ENCODE results near the gene DPM1.

DPM1 gene

DNA sequence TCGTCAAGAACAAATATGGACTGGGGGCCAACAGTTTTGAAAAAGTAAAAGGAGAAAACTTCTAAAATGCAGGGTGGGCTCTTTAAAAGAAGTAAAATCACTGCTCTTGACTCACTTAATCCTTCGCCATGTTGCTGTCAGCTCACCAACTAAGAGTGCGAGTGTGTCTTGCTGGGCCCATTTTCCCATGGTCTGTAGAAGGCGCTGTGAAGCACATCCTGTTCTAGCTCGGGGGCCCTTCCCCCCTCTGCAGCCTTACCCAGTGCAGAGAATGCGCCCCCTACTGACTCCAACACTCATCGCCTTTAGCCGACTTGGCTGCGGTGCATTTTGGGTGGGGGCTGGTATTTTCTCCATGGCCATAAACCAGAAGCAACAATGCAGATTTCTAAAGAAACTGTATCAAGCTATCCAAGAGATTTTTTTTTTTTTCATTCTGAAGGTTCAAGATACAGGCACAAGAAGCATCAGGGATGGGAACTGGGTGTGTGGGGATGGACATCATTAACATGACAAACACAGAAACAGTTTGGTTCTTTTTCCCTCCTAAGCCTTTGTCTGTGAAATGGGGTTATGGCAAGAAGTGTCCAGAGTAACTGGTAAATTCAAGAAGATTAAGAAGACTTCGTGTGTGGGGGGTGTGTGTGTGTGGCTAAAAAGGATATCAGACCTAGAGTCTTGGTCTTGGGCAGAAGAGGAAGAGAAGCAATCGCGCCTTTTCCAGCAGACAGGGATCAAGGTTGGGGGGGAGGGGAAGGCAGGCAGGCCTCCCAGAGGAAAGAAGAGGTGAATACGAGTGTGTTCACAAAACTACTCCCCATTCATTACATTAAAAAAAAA is 28.8 kb downstream of the DPM1 start:
- peak; percentile 56 to 89 for DNase-seq

DNA sequence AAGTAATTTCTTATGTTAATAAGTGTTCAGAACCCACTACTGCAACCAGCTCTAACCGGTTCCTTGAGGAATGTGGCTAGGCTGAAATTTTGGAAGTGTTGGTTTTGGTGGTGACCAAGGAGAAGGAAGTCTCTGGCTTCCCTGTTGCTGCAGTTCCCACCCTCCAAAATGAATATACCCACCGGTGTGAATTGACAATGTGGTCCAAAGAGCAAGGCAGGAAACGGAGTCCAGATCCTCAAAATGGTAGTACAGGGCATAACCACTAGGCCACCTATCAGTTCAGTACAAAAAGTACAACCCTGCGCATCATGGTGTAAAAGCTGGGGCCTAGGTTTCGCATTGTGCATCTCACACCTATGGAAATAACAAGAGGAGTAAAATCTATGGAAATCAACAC is 29.9 kb downstream of the DPM1 start:
- DNase-seq: no peak

DNA sequence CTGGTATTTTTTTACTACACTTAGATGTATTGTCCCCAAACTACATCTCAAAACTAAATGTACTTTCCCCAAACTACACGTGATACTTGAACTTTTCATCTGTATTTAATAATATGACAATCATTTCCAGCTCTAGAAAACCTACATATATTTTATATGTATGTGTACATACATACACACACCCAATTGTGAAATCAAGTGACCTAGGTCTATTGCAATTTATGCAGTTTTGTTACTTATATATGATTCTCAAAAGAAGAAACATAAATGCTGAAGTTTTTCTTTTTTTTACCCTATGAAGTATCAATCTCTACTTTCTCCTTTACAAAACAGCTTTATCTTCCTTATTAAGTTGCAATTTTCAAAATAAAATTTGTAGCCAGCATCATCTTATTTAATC is 31.8 kb downstream of the DPM1 start:
- no peak for DNase-seq

DNA sequence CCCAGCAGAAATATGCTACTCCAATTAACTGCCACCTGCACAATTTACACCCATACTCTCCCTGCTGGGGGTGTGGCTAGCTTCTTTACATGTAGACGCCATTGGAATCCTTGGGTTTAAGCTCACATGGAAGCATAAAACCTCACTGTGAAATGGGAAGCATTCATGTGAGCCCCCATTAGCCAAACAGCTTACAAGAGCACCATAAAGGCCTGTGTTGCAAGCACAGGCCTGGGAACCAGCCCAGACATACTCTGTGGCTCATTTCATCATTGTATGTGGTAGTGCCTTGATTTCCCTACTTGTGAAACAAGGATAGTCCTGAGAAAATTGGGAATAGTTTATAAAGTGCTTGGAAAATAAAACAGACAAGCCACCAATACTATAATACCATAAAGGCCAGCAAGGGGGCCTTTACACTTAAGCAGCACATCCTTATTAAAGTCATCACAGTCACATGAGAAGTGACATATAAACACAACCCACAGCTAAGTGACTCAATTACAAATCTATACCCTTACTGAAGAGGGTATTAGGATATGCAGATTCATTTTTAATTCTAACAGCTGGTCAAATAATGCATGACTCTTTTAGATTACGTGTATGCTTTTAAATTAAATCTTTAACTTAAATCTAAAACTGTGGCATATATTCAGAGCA is 33.9 kb downstream of the DPM1 start:
- no peak for DNase-seq

DNA sequence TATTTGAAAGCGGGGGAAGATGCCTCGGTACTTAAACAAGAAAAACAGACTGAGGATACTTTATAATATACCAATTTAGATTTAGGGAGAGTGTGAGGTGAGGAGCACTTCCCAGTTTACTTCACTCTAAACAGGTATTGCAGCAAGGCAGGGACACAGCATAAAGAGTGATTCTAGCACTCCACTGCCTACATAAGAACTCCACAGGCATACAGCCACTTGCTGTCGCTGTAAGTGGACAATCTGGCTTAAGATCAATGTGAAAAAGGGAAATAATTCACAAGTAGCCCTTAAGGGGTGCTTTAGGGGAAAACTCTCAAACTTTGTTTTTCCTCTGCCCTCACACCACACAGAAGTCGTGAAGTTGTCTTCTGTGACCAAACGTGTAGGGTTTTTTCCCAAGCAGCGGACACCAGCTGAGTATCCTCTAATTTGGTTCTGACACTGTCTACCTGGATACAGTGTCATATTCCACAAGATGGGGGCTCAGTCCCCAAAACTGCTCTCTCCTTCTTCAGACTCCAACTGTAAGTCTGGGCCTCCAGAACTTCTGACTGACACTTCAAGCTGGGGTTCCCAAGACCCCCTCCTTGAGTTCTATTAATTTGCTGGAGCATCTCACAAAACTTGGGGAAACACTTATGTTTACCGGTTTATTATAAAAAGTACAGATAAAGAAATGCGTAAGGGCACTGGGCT is 36.4 kb downstream of the DPM1 start:
- DNase-seq: no peak

DNA sequence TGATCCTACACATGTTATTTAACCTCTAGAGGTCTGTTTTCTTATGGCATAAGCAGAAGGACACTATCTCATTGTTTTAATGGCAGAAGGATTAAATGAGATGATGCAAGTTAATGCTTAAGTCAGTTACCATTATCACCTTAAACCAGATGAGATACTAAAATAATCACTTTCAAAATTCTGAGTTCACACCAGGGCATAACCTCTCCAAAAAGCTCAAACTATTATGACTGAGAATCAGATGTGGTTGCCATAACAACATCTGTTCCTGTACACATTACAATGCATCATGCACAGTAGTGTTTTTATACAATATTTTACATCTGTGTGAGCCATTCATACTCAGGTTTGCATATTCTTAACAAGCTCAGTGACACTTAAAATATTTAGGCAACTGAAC is 37.3 kb downstream of the DPM1 start:
- DNase-seq: no peak

DNA sequence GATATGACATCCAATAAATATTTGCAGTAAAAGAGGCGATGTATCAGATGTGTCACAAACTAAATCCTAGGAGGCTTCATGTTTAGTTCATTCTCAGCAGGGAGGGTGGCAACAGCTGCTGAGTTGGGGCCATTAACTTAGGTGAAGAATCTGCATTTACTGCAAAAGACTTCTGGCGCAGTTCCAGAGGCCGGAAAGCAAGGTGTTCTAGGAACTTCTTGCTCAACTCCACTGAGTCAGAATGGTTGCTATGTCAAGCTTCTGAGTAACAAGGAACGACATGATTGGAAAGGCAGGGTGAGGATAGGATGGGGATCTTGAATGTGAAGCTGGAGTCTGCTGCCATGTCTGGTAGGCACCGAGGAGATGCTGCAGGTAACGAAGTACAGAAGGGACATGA is 38.8 kb downstream of the DPM1 start:
- DNase-seq: no peak

DNA sequence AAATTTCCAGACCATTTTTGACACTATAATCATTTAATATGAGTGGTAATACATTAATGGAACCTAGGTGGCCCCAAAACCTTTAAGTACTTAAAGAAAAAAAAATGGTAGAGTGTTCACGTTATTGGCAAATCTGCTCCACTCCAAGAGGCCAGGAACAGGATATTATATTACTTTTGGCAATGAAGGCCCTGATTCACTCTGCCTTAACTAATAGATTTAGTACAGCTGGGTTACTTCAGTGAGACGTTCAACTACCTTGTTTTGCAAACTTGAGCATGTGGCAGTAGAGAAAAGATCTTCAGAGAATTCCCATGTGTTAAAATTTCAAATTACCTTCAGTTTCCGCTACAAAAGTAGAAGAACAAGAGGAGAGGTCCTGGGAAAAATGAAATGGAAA is 39.9 kb downstream of the DPM1 start:
- no peak for DNase-seq

DNA sequence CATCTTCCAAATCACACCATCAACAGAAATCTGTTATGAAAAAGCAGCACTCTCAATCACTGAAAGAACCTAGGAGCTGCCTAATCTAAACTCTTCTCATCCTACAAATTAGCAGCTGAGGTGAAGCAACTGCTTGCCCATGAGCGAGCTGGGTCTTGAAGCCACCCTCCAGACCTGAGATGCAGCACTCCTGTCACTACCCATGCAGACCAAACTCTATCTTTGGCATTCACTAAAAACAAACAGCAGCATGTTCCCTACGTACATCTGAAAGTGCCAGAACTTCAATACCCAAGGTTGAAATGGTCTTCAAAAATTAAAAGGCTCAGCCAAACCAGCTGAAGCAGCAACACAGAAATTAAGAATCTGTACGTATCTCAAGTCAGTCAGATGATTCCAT is 41.4 kb downstream of the DPM1 start:
- no peak for DNase-seq

DNA sequence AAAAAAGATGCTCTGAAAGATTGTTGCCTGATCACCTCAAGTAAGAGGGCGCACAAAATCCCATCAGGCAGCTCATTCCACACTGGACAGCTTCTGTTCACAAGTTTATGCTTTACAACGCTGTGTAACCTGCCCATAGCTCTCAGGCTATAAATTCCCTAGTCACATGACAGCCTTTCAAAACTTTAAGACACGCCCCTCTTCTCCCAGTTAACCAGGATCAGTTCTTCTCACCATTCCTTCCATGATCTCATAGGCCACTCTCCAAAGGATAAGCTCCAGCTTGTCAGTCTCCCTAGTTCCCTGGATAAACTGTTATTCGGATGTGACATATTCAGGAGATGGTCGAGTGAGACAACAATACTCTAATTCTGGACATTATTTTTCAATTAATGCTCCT is 42.1 kb downstream of the DPM1 start:
- no peak for DNase-seq

DNA sequence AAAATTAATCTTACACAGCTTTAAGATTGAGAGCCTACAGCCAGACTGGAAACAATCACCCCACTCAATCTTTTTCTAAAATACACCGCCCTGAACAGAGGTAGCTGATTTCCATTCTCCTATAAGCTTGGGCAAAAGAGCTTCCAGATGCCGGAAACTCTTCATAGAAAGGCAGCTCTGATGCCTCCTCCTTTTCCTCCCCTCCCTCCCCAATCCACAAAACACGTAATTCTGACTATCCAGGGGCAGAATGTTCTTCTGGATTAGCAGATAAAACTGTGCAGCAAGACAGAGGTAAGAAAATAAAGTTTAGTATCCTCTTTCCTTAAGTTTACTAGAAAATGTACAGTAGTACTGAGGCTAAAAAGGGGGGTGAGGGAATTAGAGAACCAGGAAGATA is 42.9 kb downstream of the DPM1 start:
- DNase-seq: no peak

DNA sequence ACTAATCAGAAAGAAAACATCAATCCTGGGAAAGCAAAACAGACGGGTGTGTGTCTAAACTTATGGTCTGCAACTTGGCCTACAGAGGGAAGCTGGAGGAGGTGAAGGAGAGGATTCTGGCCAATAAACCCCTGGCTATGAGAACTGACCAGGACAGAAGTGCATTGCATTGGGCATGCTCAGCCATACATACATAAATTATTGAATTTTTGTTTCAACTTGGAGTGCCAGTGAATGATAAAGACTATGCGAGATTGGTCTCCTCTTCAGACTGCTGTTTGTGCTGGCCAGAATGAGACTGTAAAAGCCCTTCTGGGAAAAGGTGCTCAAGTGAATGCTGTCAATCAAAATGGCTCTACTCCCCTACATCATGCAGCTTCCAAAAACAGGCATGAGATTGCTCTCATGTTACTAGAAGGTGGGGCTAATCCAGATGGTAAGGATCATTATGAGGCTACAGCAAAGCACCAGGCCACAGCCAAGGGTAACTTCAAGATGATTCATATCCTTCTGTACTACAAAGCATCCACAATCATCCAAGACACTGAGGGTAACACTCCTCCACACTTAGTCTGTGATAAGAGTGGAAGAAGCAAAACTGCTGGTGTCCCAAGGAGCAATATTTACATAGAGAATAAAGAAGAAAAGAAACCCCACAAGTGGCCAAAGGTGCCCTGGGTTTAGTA is 44.5 kb downstream of the DPM1 start:
- DNase-seq: no peak

DNA sequence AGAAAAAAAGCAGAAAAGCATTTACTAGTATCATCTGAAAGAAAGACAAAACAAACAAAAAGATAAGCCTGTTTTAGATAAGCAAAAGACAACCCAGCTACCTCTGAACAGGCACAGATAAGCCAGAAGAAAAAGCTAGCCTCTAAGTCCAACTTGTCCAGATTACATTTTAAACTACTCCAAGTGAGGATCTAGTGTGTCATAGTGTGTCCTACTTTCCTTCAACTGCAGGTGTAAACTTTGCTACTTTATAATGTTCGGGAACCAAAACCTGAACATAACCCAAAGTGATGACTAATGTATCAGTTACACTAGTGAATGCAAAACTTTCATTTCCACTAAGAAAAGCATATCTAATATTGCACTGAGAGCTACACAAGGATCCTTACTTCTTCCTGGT is 46.6 kb downstream of the DPM1 start:
- DNase-seq: no peak

DNA sequence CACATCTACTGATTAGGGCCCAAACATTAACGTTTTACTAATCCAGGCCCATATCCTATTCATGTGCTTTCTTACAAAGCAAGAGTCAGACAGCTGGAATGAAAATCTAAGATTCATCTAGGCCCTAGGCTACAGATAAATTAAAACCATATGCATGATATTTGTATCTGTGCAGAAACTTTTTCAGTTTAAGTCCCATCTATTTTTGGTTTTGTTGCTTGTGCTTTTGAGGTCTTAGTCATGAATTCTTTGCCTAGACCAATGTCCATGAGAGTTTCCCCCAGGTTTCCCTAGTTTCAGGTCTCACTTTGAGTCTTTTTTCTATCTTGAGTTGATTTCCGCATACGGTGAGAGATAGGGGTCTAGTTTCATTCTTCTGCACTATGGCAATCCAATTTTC is 47.3 kb downstream of the DPM1 start:
- no peak for DNase-seq

DNA sequence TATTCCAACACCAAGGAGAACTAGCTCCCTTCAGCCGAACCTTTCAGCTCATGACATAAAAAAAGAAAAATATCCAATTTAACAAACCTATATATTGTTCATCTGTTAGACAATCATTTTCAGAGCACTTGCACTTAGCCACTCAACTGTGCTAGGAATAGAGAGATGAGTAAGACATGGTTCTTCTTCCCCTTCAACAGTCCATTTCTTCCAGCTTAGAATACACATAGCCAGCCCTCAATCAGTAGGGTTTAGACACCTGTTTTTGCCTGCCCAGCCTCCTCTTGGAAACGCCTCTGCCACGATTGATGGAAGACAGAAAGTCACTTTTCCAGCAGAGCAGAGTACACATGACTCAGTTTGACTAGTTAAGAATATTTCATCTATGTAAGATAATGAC is 48.9 kb downstream of the DPM1 start:
- DNase-seq: no peak

DNA sequence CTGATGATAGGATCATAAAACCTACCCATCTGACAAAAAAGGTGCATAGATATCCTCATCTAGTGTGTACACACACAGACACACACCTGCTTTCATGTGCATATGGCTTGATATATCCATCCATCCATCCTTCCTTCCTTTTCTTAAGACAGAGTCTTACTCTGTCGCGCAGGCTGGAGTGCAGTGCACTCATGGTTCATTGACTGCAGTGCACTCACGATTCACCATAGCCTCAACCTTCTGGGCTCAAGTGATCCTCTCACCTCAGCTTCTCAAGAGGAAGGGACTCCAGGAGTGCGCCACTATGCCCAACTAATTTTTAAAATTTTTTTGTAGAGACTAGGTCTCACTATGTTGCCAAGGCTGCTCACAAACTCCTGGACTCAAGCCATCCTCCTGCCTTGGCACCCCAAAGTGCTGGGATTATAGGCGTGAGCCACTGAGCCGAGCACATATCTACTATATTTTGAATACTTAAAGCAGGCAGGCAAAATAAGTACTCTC is 54.2 kb downstream of the DPM1 start:
- no peak for DNase-seq

DNA sequence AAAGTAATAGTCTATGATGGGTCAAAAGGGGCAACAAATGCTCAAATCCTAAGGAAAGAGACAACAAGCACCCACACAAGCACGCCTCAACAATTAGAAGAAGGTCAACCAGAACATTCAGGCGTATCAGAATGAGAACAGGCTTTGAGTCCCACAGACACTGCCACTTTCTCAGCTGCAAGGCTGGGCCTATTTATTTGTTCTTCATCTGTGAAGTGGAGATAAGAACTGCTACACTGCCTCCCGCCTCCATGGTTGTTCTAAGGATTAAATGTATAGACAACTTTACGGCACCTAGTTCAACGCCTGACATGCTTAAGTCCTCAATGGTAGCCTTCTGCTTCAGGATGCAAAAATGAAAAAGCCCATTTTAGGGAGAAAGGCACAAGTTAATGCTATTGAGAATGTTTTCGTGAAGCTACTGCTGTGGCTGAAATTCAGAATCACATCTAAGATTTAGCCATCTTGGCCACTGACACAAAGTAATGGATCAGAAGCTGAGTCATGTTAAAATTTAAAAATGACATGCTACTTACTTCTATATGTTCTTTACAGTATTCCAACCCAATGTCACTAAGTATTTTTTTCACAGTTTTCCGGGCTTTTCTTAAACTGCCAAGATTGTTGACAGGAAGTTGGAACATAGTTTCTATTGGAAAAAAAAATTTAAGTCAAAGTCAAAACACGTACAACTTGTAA is 54.8 kb downstream of the DPM1 start:
- no peak for DNase-seq

DNA sequence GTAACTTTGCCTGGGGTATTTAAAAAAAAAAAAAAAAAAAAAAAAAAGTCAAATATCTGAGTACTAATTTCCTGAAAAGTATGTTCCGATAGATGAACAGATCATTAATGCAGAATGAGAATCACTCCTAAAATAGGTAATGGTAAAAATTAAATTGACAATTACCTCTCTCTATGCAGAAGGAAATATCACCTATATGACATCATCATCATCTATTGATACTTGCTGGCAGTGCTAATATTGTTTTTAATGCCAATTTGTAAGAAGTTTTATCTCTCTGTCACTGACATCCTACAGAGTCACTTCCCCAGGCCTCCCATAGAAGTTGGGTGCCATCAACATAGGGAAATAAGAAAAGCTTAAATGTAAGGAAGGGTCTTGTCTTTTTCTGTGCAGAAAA is 57.0 kb downstream of the DPM1 start:
- DNase-seq: no peak

DNA sequence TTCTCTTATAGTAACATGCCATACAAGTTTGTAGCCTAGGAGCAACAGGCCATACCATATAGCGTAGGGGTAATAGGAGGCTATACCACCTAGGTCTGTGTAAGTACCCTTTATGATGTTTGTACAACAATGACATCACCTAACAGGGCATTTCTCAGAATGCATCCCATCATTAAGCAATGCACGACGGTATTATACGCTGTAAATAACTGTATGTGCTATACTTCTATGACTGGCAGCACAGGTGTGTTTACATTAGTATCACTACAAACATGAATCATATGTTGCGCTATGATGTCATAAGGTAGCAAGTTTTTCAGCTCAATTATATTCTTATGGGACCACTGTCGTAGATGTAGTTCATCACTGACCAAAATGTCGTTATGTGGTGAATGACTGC is 58.1 kb downstream of the DPM1 start:
- DNase-seq: no peak

DNA sequence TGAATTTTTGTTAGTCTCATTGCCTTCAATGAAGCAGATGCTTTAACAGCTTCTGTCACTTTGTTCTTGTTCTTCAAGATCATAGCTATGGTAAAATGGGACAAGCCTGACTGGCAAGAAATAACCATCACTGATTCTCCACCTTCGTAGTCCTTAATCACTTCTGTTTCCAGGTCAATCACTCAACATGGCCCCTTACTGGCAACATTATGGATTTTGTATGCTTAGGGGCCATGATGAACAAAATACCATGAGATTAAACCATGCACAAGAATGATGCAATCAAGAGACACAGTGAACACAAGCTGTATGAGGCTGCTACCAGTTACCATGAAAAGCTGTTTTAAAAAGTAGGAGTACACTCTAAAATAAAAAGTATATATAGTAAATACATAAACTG is 59.9 kb downstream of the DPM1 start:
- no peak for DNase-seq

DNA sequence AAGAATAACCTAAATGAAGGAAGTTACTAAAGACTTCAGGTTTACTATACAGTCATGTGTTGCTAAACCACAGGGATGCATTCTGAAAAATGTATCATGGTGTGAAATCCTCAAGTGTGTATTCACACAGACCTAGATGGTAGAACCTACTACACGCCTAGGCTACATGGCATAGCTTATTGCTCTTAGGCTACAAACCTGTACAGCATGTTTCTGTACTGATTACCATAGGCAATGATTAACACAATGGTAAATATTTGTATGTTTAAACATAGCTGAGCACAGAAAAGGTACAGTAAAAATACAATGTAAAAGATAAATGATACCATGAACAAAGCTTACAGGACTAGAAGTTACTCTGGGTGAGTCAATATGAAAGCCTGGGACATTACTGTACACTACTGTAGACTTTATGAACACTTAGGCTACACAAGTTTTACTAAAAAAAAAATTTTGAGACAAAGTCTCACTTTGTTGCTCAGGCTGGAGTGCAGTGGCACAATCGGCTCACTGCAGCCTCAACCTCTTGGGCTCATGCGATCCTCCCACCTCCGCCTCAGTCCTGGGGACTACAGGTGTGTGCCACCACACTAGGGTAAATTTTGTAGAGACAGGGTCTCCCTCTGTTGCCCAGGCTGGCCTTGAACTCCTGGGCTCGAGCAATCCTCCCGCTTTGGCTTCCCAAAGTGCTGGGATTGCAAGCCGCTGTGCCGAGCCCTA is 63.1 kb downstream of the DPM1 start:
- no peak for DNase-seq

DNA sequence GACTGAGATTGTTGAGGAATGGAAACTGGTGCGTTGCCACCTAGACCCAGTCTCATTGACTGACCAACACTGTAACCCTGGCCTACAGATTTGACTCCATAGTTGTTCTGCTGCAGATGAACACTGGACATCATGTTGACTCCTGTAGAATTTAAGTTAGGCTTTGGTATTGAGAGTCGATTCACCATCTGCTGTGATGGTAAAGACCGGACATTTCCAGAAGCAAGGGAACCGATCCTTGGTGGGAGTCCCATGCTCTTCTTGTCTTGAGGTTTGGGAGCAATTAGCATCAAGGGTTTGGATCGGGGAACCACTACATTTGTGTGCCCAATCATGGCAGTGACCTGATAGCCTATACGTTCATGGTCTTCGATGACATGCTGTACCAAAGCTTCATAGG is 64.7 kb downstream of the DPM1 start:
- DNase-seq: no peak
